Measurements from ENCODE around the gene PHYKPL.

The PHYKPL gene

GRCh38 chr5:178232920-178233429 is 373 bp upstream of the PHYKPL start:
- H2AK5ac ChIP-seq (ENCODE audit: low read length, severe bottlenecking): peak overlapping the region; percentile 5
- peak overlapping the region; percentile 72 for H2AFZ ChIP-seq (ENCODE audit: low read depth, low read length)
- 70% methylated on average over 11 of the region's 11 CpGs for WGBS
- no peaks in the 10 kb centered on the region for H3K27me3 ChIP-seq (ENCODE audit: control insufficient read depth in 1 of 2, insufficient read depth in 1 of 2, low read length in 2 of 2)
- H3K9ac ChIP-seq (ENCODE audit: low read length): peak overlapping the region; percentile 95
- no peak overlapping the region for H2BK5ac ChIP-seq (ENCODE audit: low read depth, low read length, poor library complexity, severe bottlenecking)
- H3K18ac ChIP-seq (ENCODE audit: low read depth in 1 of 2, low read length in 2 of 2): peak overlapping the region; percentile 93 to 94
- peak overlapping the region; percentile 85 for H4K8ac ChIP-seq (ENCODE audit: low read length)
- H3K79me1 ChIP-seq (replicated peaks; ENCODE audit: low read length, poor library complexity, severe bottlenecking): peaks cover 21% of the 10 kb centered on the region
- H2BK120ac ChIP-seq (ENCODE audit: low read depth, low read length): peak overlapping the region; percentile 56
- H3K36me3 ChIP-seq (ENCODE audit: control insufficient read depth in 1 of 2, insufficient read depth in 2 of 2, low read depth in 1 of 2, low read length in 2 of 2): peaks cover 25 to 27% of the 10 kb centered on the region in 2 experiments
- H2BK12ac ChIP-seq (ENCODE audit: low read length in 2 of 2): no peak overlapping the region
- H3K23ac ChIP-seq (ENCODE audit: low read length in 2 of 2): no peak overlapping the region
- H2BK15ac ChIP-seq (ENCODE audit: low read depth, poor library complexity, severe bottlenecking): peak overlapping the region; percentile 62
- H3K4me1 ChIP-seq (ENCODE audit: control insufficient read depth, insufficient read depth, low read depth, low read length): peaks cover 22% of the 10 kb centered on the region
- peak overlapping the region; percentile 81 to 92 for H3K4ac ChIP-seq (ENCODE audit: low read depth in 1 of 2, low read length in 2 of 2)
- no peaks in the 10 kb centered on the region for H3K9me3 ChIP-seq (ENCODE audit: control insufficient read depth, low read length)
- DNase-seq: no peak
- peak overlapping the region; percentile 61 for H3K4me2 ChIP-seq (ENCODE audit: low read length, poor library complexity, severe bottlenecking)
- H3K14ac ChIP-seq (ENCODE audit: low read length in 2 of 2): no peak overlapping the region
- H4K91ac ChIP-seq (ENCODE audit: low read length): peak overlapping the region; percentile 83
- H3K4me3 ChIP-seq (ENCODE audit: insufficient read depth in 1 of 2, low read depth in 1 of 2, low read length in 2 of 2): peak overlapping the region; percentile 66 to 89
- peak overlapping the region; percentile 75 for H3K27ac ChIP-seq (ENCODE audit: low read length, poor library complexity, severe bottlenecking)

- peaks cover 22% of the 10 kb centered on the region for H3K4me1 ChIP-seq (ENCODE audit: control insufficient read depth, insufficient read depth, low read depth, low read length)
- H3K14ac ChIP-seq (ENCODE audit: low read length in 2 of 2): peak overlapping the region in 1 of 2 experiments; percentile 94
- H2BK12ac ChIP-seq (ENCODE audit: low read length in 2 of 2): peak overlapping the region in 1 of 2 experiments; percentile 24
- peak overlapping the region; percentile 86 for H4K8ac ChIP-seq (ENCODE audit: low read length)
- peak overlapping the region; percentile 7 for H2AFZ ChIP-seq (ENCODE audit: low read depth, low read length)
- peaks cover 37% of the 10 kb centered on the region in 2 experiments for H3K36me3 ChIP-seq (ENCODE audit: control insufficient read depth in 1 of 2, insufficient read depth in 2 of 2, low read depth in 1 of 2, low read length in 2 of 2)
- no peaks in the 10 kb centered on the region for H3K27me3 ChIP-seq (ENCODE audit: control insufficient read depth in 1 of 2, insufficient read depth in 1 of 2, low read length in 2 of 2)
- peak overlapping the region; percentile 40 to 93 for H3K18ac ChIP-seq (ENCODE audit: low read depth in 1 of 2, low read length in 2 of 2)
- H2BK120ac ChIP-seq (ENCODE audit: low read depth, low read length): peak overlapping the region; percentile 56
- H3K9ac ChIP-seq (ENCODE audit: low read length): peak overlapping the region; percentile 95
- H3K9me3 ChIP-seq (ENCODE audit: control insufficient read depth, low read length): peaks cover 4% of the 10 kb centered on the region
- DNase-seq: no peak
- H3K27ac ChIP-seq (ENCODE audit: low read length, poor library complexity, severe bottlenecking): peak overlapping the region; percentile 6
- H3K79me1 ChIP-seq (replicated peaks; ENCODE audit: low read length, poor library complexity, severe bottlenecking): peaks cover 34% of the 10 kb centered on the region
- H2BK5ac ChIP-seq (ENCODE audit: low read depth, low read length, poor library complexity, severe bottlenecking): no peak overlapping the region
- no peak overlapping the region for H2BK15ac ChIP-seq (ENCODE audit: low read depth, poor library complexity, severe bottlenecking)
- peak overlapping the region; percentile 66 to 89 for H3K4me3 ChIP-seq (ENCODE audit: insufficient read depth in 1 of 2, low read depth in 1 of 2, low read length in 2 of 2)
- no peak overlapping the region for H2AK5ac ChIP-seq (ENCODE audit: low read length, severe bottlenecking)
- H3K4ac ChIP-seq (ENCODE audit: low read depth in 1 of 2, low read length in 2 of 2): peak overlapping the region; percentile 20 to 35
- peak overlapping the region; percentile 83 for H4K91ac ChIP-seq (ENCODE audit: low read length)
- peak overlapping the region; percentile 84 for H3K4me2 ChIP-seq (ENCODE audit: low read length, poor library complexity, severe bottlenecking)
- H3K23ac ChIP-seq (ENCODE audit: low read length in 2 of 2): peak overlapping the region in 1 of 2 experiments; percentile 34
- 50% methylated on average over 21 of the region's 21 CpGs for WGBS
These were observed 971 bp downstream of the PHYKPL start for GRCh38 chr5:178231539-178232123.

GRCh38 chr5:178230879-178231538 is 1.6 kb downstream of the PHYKPL start:
- no peak overlapping the region for H2BK15ac ChIP-seq (ENCODE audit: low read depth, poor library complexity, severe bottlenecking)
- H3K27ac ChIP-seq (ENCODE audit: low read length, poor library complexity, severe bottlenecking): no peak overlapping the region
- no peak overlapping the region for H2BK120ac ChIP-seq (ENCODE audit: low read depth, low read length)
- H3K4ac ChIP-seq (ENCODE audit: low read depth in 1 of 2, low read length in 2 of 2): peak overlapping the region in 1 of 2 experiments; percentile 66
- H2AK5ac ChIP-seq (ENCODE audit: low read length, severe bottlenecking): no peak overlapping the region
- peaks cover 22% of the 10 kb centered on the region for H3K4me1 ChIP-seq (ENCODE audit: control insufficient read depth, insufficient read depth, low read depth, low read length)
- no peak overlapping the region for H4K91ac ChIP-seq (ENCODE audit: low read length)
- H2BK12ac ChIP-seq (ENCODE audit: low read length in 2 of 2): no peak overlapping the region
- H2BK5ac ChIP-seq (ENCODE audit: low read depth, low read length, poor library complexity, severe bottlenecking): no peak overlapping the region
- H4K8ac ChIP-seq (ENCODE audit: low read length): no peak overlapping the region
- WGBS: 88% methylated on average over 9 of the region's 9 CpGs
- peak overlapping the region in 1 of 2 experiments; percentile 89 for H3K4me3 ChIP-seq (ENCODE audit: insufficient read depth in 1 of 2, low read depth in 1 of 2, low read length in 2 of 2)
- H3K18ac ChIP-seq (ENCODE audit: low read depth in 1 of 2, low read length in 2 of 2): no peak overlapping the region
- no peak overlapping the region for H2AFZ ChIP-seq (ENCODE audit: low read depth, low read length)
- peaks cover 4% of the 10 kb centered on the region for H3K9me3 ChIP-seq (ENCODE audit: control insufficient read depth, low read length)
- DNase-seq: peak; percentile 65
- H3K79me1 ChIP-seq (replicated peaks; ENCODE audit: low read length, poor library complexity, severe bottlenecking): peaks cover 38% of the 10 kb centered on the region
- H3K23ac ChIP-seq (ENCODE audit: low read length in 2 of 2): no peak overlapping the region
- H3K4me2 ChIP-seq (ENCODE audit: low read length, poor library complexity, severe bottlenecking): peak overlapping the region; percentile 84
- no peaks in the 10 kb centered on the region for H3K27me3 ChIP-seq (ENCODE audit: control insufficient read depth in 1 of 2, insufficient read depth in 1 of 2, low read length in 2 of 2)
- H3K14ac ChIP-seq (ENCODE audit: low read length in 2 of 2): no peak overlapping the region
- H3K9ac ChIP-seq (ENCODE audit: low read length): peak overlapping the region; percentile 95
- peaks cover 37 to 40% of the 10 kb centered on the region in 2 experiments for H3K36me3 ChIP-seq (ENCODE audit: control insufficient read depth in 1 of 2, insufficient read depth in 2 of 2, low read depth in 1 of 2, low read length in 2 of 2)

DNA sequence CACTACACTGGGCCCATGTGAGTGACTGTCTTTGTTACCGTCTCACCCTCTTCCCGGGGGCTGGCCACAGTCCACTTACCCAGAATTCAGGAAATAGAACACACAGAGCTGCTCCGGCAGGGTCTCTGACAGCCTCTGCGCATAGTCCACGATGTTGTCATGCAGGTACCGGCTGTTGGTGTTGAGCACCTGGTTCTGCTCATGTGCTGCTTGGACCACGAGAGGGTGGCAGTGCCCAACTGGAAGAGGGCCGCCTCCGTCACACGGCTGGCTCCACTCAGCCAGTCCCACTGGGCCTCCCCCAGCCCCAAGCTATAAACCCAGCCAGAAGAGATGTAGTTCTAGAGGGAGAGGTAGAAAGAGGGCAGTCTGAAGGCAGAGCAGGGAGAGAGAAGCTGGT is 2.7 kb downstream of the PHYKPL start:
- H2BK12ac ChIP-seq (ENCODE audit: low read length in 2 of 2): no peak overlapping the region
- H3K23ac ChIP-seq (ENCODE audit: low read length in 2 of 2): peak overlapping the region in 1 of 2 experiments; percentile 57
- H2BK120ac ChIP-seq (ENCODE audit: low read depth, low read length): no peak overlapping the region
- H3K79me1 ChIP-seq (replicated peaks; ENCODE audit: low read length, poor library complexity, severe bottlenecking): peaks cover 46% of the 10 kb centered on the region
- H3K4me2 ChIP-seq (ENCODE audit: low read length, poor library complexity, severe bottlenecking): no peak overlapping the region
- H3K18ac ChIP-seq (ENCODE audit: low read depth in 1 of 2, low read length in 2 of 2): no peak overlapping the region
- no peak overlapping the region for H2AK5ac ChIP-seq (ENCODE audit: low read length, severe bottlenecking)
- no peak overlapping the region for H3K27ac ChIP-seq (ENCODE audit: low read length, poor library complexity, severe bottlenecking)
- H3K4me3 ChIP-seq (ENCODE audit: insufficient read depth in 1 of 2, low read depth in 1 of 2, low read length in 2 of 2): no peak overlapping the region
- no peak for DNase-seq
- H3K27me3 ChIP-seq (ENCODE audit: control insufficient read depth in 1 of 2, insufficient read depth in 1 of 2, low read length in 2 of 2): no peaks in the 10 kb centered on the region
- no peak overlapping the region for H2BK5ac ChIP-seq (ENCODE audit: low read depth, low read length, poor library complexity, severe bottlenecking)
- H4K8ac ChIP-seq (ENCODE audit: low read length): no peak overlapping the region
- H3K4ac ChIP-seq (ENCODE audit: low read depth in 1 of 2, low read length in 2 of 2): no peak overlapping the region
- H3K9me3 ChIP-seq (ENCODE audit: control insufficient read depth, low read length): peaks cover 4% of the 10 kb centered on the region
- H3K4me1 ChIP-seq (ENCODE audit: control insufficient read depth, insufficient read depth, low read depth, low read length): peaks cover 22% of the 10 kb centered on the region
- H2BK15ac ChIP-seq (ENCODE audit: low read depth, poor library complexity, severe bottlenecking): peak overlapping the region; percentile 12
- H3K9ac ChIP-seq (ENCODE audit: low read length): peak overlapping the region; percentile 95
- no peak overlapping the region for H2AFZ ChIP-seq (ENCODE audit: low read depth, low read length)
- H3K14ac ChIP-seq (ENCODE audit: low read length in 2 of 2): no peak overlapping the region
- no peak overlapping the region for H4K91ac ChIP-seq (ENCODE audit: low read length)
- WGBS: 97% methylated on average over 8 of the region's 10 CpGs
- H3K36me3 ChIP-seq (ENCODE audit: control insufficient read depth in 1 of 2, insufficient read depth in 2 of 2, low read depth in 1 of 2, low read length in 2 of 2): peaks cover 41 to 48% of the 10 kb centered on the region in 2 experiments

Measured in mesenchymal stem cell (in vitro differentiated cells and primary cell).